Keratinocyte (primary cell): ENCODE data around the gene ALDOB. TPM values are rescaled to one million over a fixed set of nuclear protein-coding genes. Genes with fewer than 3 reads are reported as not detected.

ENCODE experiments used
- DNase-seq: peaks from one replicate; pipeline ENCODE4 v3.0.0-alpha.2; 2011; ENCODE audit warnings: low read depth, missing footprints, low spot score
- FAIRE-seq: peaks from 2 replicates; lab custom pipeline; 2011; peaks lifted over from hg19 to GRCh38; lab: Jason Lieb, UNC
- H2AFZ ChIP-seq: 2 replicates; pipeline ENCODE4 v1.6.0; 2012; ENCODE audit warnings: low read length, control low read depth, inconsistent platforms; ENCODE audit not compliant: control insufficient read depth
- H3K27ac ChIP-seq: 2 replicates; pipeline ENCODE4 v1.5.1; 2011; ENCODE audit warnings: low read length; ENCODE audit not compliant: control insufficient read depth, insufficient read depth
- H3K27me3 ChIP-seq: 3 replicates; pipeline ENCODE4 v1.6.0; 2011; ENCODE audit warnings: low read length; ENCODE audit not compliant: control insufficient read depth, insufficient read depth; ENCODE audit errors: extremely low read depth
- H3K36me3 ChIP-seq, 2 experiments: 2 replicates in 1 of 2; 3 replicates in 1 of 2; pipeline ENCODE4 v1.5.1; 2011; ENCODE audit warnings: low read length in 2 of 2, mild to moderate bottlenecking in 1 of 2; ENCODE audit not compliant: control insufficient read depth in 2 of 2, insufficient read depth in 2 of 2; ENCODE audit errors: extremely low read depth in 1 of 2
- H3K4me1 ChIP-seq: 3 replicates; pipeline ENCODE4 v1.5.1; 2011; ENCODE audit warnings: low read length; ENCODE audit not compliant: control insufficient read depth, insufficient read depth; ENCODE audit errors: extremely low read depth
- H3K4me2 ChIP-seq: 3 replicates; pipeline ENCODE4 v1.6.0; 2011; ENCODE audit warnings: low read depth, low read length; ENCODE audit not compliant: control insufficient read depth, insufficient read depth; ENCODE audit errors: extremely low read depth
- H3K4me3 ChIP-seq, 3 experiments: fragments of 200-600 bp in 1 of 3; sonication (generic) in 1 of 3; 2 replicates in 2 of 3; 3 replicates in 1 of 3; pipeline ENCODE4 v1.5.1; 2011 to 2016; ENCODE audit warnings: low read length in 3 of 3, mild to moderate bottlenecking in 3 of 3, control low read depth in 2 of 3, inconsistent platforms in 1 of 3, low read depth in 1 of 3, mixed read lengths in 1 of 3, mixed run types in 1 of 3, moderate library complexity in 1 of 3; ENCODE audit not compliant: control insufficient read depth in 2 of 3, insufficient read depth in 2 of 3; ENCODE audit errors: extremely low read depth in 1 of 3
- H3K79me2 ChIP-seq: 2 replicates; pipeline ENCODE4 v1.6.0; 2012; ENCODE audit warnings: low read length; ENCODE audit not compliant: control insufficient read depth, insufficient read depth
- H3K9ac ChIP-seq: 3 replicates; pipeline ENCODE4 v1.6.0; 2011; ENCODE audit warnings: low read length; ENCODE audit not compliant: control insufficient read depth, insufficient read depth; ENCODE audit errors: extremely low read depth
- H3K9me1 ChIP-seq: 3 replicates; pipeline ENCODE4 v1.6.0; 2011; ENCODE audit warnings: low read length; ENCODE audit not compliant: control insufficient read depth, insufficient read depth; ENCODE audit errors: extremely low read depth
- H3K9me3 ChIP-seq: 2 replicates; pipeline ENCODE4 v1.5.1; 2012; ENCODE audit warnings: low read depth, low read length; ENCODE audit not compliant: control insufficient read depth
- H4K20me1 ChIP-seq: 3 replicates; pipeline ENCODE4 v1.6.0; 2011; ENCODE audit warnings: low read length; ENCODE audit not compliant: control insufficient read depth, insufficient read depth; ENCODE audit errors: extremely low read depth
- CTCF ChIP-seq, 3 experiments: IDR thresholded peaks in 1 of 3; conservative IDR thresholded peaks in 1 of 3; optimal IDR thresholded peaks in 1 of 3; 2 replicates in 2 of 3; 3 replicates in 1 of 3; pipeline versions ENCODE3 to v1.5.1; 2011; ENCODE audit warnings: low read length in 3 of 3, mild to moderate bottlenecking in 3 of 3, moderate library complexity in 2 of 3, control low read depth in 1 of 3, inconsistent platforms in 1 of 3; ENCODE audit not compliant: insufficient read depth in 2 of 3; ENCODE audit errors: extremely low read depth in 1 of 3
- EZH2 ChIP-seq: IDR thresholded peaks from one replicate; pipeline ENCODE4 v1.6.1; 2012; ENCODE audit warnings: inconsistent platforms, mild to moderate bottlenecking, low read length, moderate library complexity
- dilution Hi-C: fragments of 300-500 bp; cut with MboI; formaldehyde crosslinking; loops from one replicate; pipeline ENCODE4 v1.7.0; 2020; ENCODE audit warnings: low sequenced_read_pairs; ENCODE audit not compliant: extremely low pct_ligation_motif_present
- polyA minus RNA-seq, 3 experiments: library from RNA; depleted of rRNA, polyadenylated mRNA; stranded (reverse); fragments of >200 nt; gene quantifications; 1 replicate in 1 of 3; 2 replicates in 1 of 3; 3 replicates in 1 of 3; pipeline ENCODE4 v1.2.3, GENCODE V29; 2011
- polyA plus RNA-seq, 5 experiments: library from polyadenylated mRNA; depleted of rRNA in 3 of 5; stranded (reverse) in 3 of 5; stranded (forward) in 1 of 5; unstranded in 1 of 5; fragments of >200 nt; gene quantifications; 1 replicate in 1 of 5; 2 replicates in 3 of 5; 3 replicates in 1 of 5; pipeline versions ENCODE4 v1.2.1 to v1.2.3, GENCODE V29; 2011 to 2012; ENCODE audit warnings: missing spikeins in 2 of 5, low read depth in 1 of 5, low replicate concordance in 1 of 5

The ALDOB gene
- polyA plus RNA-seq, result not detected in 3 replicates
- not detected for polyA plus RNA-seq (2011; ENCODE audit: low read depth)
- not detected in 2 replicates for polyA plus RNA-seq (2011; cell fraction: cytosol; rRNA removed)
- polyA plus RNA-seq (2011; cell fraction: nucleus; rRNA removed), result not detected in 2 replicates
- polyA plus RNA-seq (2012; ENCODE audit: low replicate concordance), result 0.11 TPM in 1 of 2 replicates, not detected in the other
- polyA minus RNA-seq, result not detected in 3 replicates
- not detected for polyA minus RNA-seq (2011; cell fraction: cytosol; rRNA and poly(A)+ RNA removed)
- not detected in 2 replicates for polyA minus RNA-seq (2011; cell fraction: nucleus; rRNA and poly(A)+ RNA removed)

GRCh38 chr9:101435601-101436079 lies at the start of gene ALDOB:
Gene ALDOB, minus strand, starts transcription at chr9:101435774. Its CDS starts 4,887 bp downstream, at chr9:101430887.
- Histone ChIP-seq H3K27me3 (no peaks in the 10 kb centered on the region), H3K4me1 (no peaks in the 10 kb centered on the region), H3K4me2 (no peak within 1 kb of the TSS), H3K27ac (no peak within 1 kb of the TSS), H2AFZ (no peak within 1 kb of the TSS), H4K20me1 (no peaks in the 10 kb centered on the region), H3K9me3 (no peaks in the 10 kb centered on the region), H3K36me3 (no peaks in the 10 kb centered on the region), H3K79me2 (no peaks in the 10 kb centered on the region), H3K4me3 (no peak within 1 kb of the TSS), H3K9ac (no peak within 1 kb of the TSS), H3K9me1 (no peaks in the 10 kb centered on the region)
- TF ChIP-seq CTCF (optimal IDR thresholded peaks at IDR 0.05 in 1 of 3, IDR thresholded peaks at IDR 0.05 in 1 of 3, conservative IDR thresholded peaks at IDR 0.05 in 1 of 3; ENCODE audit: extremely low read depth in 1 of 3, insufficient read depth in 2 of 3, low read length in 3 of 3) (no peak), EZH2 (no peak)
- FAIRE-seq (no peak), DNase-seq (no peak)
- dilution Hi-C loops, result no loop called here

DNA sequence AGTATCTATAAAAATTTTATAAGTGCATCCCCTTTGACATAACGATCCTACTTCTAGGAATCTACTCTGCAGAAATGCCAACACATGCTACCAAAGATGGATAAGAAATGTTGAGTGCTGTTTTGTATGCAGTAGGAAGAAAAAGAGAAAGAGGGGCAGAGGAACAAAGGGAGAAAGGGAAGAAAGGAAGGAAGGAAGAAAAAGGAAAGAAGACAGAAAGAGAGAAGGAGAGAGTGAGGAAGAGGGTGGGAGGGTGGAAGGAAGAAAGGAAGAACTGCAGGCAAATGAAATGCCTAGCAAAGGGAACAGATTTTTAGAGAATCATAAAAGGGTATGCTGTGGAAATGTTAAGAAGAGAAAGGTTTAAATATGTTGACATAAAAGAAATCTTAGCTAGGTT lies 48.5 kb upstream of the ALDOB start:
- Histone ChIP-seq H4K20me1 (no peaks in the 10 kb centered on the region), H3K4me1 (peaks cover 40% of the 10 kb centered on the region), H3K79me2 (peaks cover 6% of the 10 kb centered on the region), H3K27me3 (no peaks in the 10 kb centered on the region), H3K4me2 (no peak overlapping the region), H3K36me3 (no peaks in the 10 kb centered on the region), H3K27ac (no peak overlapping the region), H3K9me3 (no peaks in the 10 kb centered on the region), H2AFZ (no peak overlapping the region), H3K9ac (no peak overlapping the region), H3K4me3 (no peak overlapping the region), H3K9me1 (peaks cover under 1% of the 10 kb centered on the region)
- FAIRE-seq (no peak), DNase-seq (no peak)
- dilution Hi-C loops, result no loop called here
- no peak for TF ChIP-seq CTCF (optimal IDR thresholded peaks at IDR 0.05 in 1 of 3, IDR thresholded peaks at IDR 0.05 in 1 of 3, conservative IDR thresholded peaks at IDR 0.05 in 1 of 3; ENCODE audit: extremely low read depth in 1 of 3, insufficient read depth in 2 of 3, low read length in 3 of 3)
- no peak for TF ChIP-seq EZH2
